Chondrocyte (in vitro differentiated cells): ENCODE data around the gene FAM136A. TPM values are rescaled to one million over a fixed set of nuclear protein-coding genes. Genes with fewer than 3 reads are reported as not detected.

Experiments
- DNase-seq: peaks from one replicate; pipeline ENCODE4 v3.0.0; 2021; ENCODE audit warnings: mixed read lengths, low spot score
- H3K27ac Mint-ChIP-seq: one replicate; pipeline ENCODE4 v1.8.0; 2021; ENCODE audit warnings: mild to moderate bottlenecking, moderate library complexity, mixed read lengths; ENCODE audit not compliant: unreplicated experiment
- H3K27me3 Mint-ChIP-seq: 2 replicates; pipeline ENCODE4 v1.8.0; 2021; ENCODE audit warnings: low read depth, mixed read lengths
- H3K36me3 Mint-ChIP-seq: 2 replicates; pipeline ENCODE4 v1.8.0; 2021; ENCODE audit warnings: low read depth, mixed read lengths
- H3K4me1 Mint-ChIP-seq: 2 replicates; pipeline ENCODE4 v1.8.0; 2021; ENCODE audit warnings: low read depth, mild to moderate bottlenecking, mixed read lengths
- H3K4me3 Mint-ChIP-seq: one replicate; pipeline ENCODE4 v1.8.0; 2021; ENCODE audit warnings: mild to moderate bottlenecking, moderate library complexity, mixed read lengths; ENCODE audit not compliant: unreplicated experiment
- H3K9me3 Mint-ChIP-seq: 2 replicates; pipeline ENCODE4 v1.8.0; 2021; ENCODE audit warnings: low read depth, mixed read lengths
- CTCF ChIP-seq: fragments of 200-600 bp; sonication (generic); IDR thresholded peaks from 2 replicates; pipeline ENCODE4 v1.5.0; 2021; ENCODE audit warnings: antibody characterized with exemption, mild to moderate bottlenecking, moderate library complexity
- total RNA-seq: library from RNA; stranded (reverse); gene quantifications from 3 replicates; pipeline ENCODE4 v1.2.1, GENCODE V29; 2021

The FAM136A gene
- total RNA-seq, 1 donor from 2014 or later = 29.9 TPM

GRCh38 chr2:70312560-70312959 is 10.7 kb upstream of the FAM136A start:
- Mint-ChIP-seq H3K9me3 (no peaks in the 10 kb centered on the region), H3K4me1 (no peaks in the 10 kb centered on the region), H3K36me3 (no peaks in the 10 kb centered on the region), H3K27ac (no peak overlapping the region), H3K27me3 (peaks cover 17% of the 10 kb centered on the region), H3K4me3 (no peak overlapping the region)
- no peak for TF ChIP-seq CTCF
- no peak for DNase-seq

- no peak for DNase-seq
- no peaks in the 10 kb centered on the region for H3K9me3 Mint-ChIP-seq
- no peak overlapping the region for H3K27ac Mint-ChIP-seq
- H3K36me3 Mint-ChIP-seq = no peaks in the 10 kb centered on the region
- H3K4me3 Mint-ChIP-seq = no peak overlapping the region
- no peak for TF ChIP-seq CTCF
- H3K27me3 Mint-ChIP-seq = peaks cover 12% of the 10 kb centered on the region
- no peaks in the 10 kb centered on the region for H3K4me1 Mint-ChIP-seq
These were observed 9.0 kb upstream of the FAM136A start for GRCh38 chr2:70310899-70311298.

- Mint-ChIP-seq H3K4me1 (peaks cover 12% of the 10 kb centered on the region), H3K27ac (no peak overlapping the region), H3K27me3 (peaks cover 9% of the 10 kb centered on the region), H3K4me3 (no peak overlapping the region), H3K9me3 (no peaks in the 10 kb centered on the region), H3K36me3 (no peaks in the 10 kb centered on the region)
- no peak for DNase-seq
- TF ChIP-seq CTCF = no peak
These were observed 3.7 kb upstream of the FAM136A start for GRCh38 chr2:70305531-70305930.

GRCh38 chr2:70304498-70304897 is 2.6 kb upstream of the FAM136A start:
- H3K9me3 Mint-ChIP-seq = no peaks in the 10 kb centered on the region
- no peak overlapping the region for H3K4me3 Mint-ChIP-seq
- no peak for DNase-seq
- no peaks in the 10 kb centered on the region for H3K36me3 Mint-ChIP-seq
- H3K27me3 Mint-ChIP-seq = peaks cover 2% of the 10 kb centered on the region
- no peak for TF ChIP-seq CTCF
- H3K27ac Mint-ChIP-seq = no peak overlapping the region
- H3K4me1 Mint-ChIP-seq = peaks cover 12% of the 10 kb centered on the region

GRCh38 chr2:70303186-70303585 is 1.3 kb upstream of the FAM136A start:
- no peak overlapping the region for H3K27ac Mint-ChIP-seq
- DNase-seq = no peak
- H3K4me1 Mint-ChIP-seq = peaks cover 12% of the 10 kb centered on the region
- H3K4me3 Mint-ChIP-seq = no peak overlapping the region
- TF ChIP-seq CTCF = no peak
- no peaks in the 10 kb centered on the region for H3K9me3 Mint-ChIP-seq
- no peaks in the 10 kb centered on the region for H3K27me3 Mint-ChIP-seq
- H3K36me3 Mint-ChIP-seq = peaks cover 5% of the 10 kb centered on the region
